Trophoblast cell (in vitro differentiated cells and primary cell): ENCODE data around the gene EPB41.
"Not testable (repeated sequence)": the region's sequence is repeated elsewhere in the genome, so short reads cannot be mapped to it uniquely, and the experiment has no call there.

Experiments used
- DNase-seq, 2 donors: peaks; one replicate each; pipeline ENCODE4 v3.0.0-alpha.2; 2016
- H2AFZ ChIP-seq: 2 replicates; pipeline ENCODE4 v1.6.1; 2013; ENCODE audit warnings: low read length, moderate library complexity, mild to moderate bottlenecking; ENCODE audit not compliant: insufficient read depth, poor library complexity
- H2AK5ac ChIP-seq: 2 replicates; pipeline ENCODE4 v1.6.1; 2013; ENCODE audit warnings: mild to moderate bottlenecking, low read length
- H2BK120ac ChIP-seq: 2 replicates; pipeline ENCODE4 v1.6.1; 2013; ENCODE audit warnings: low read length, mild to moderate bottlenecking, moderate library complexity; ENCODE audit not compliant: insufficient read depth, poor library complexity
- H2BK12ac ChIP-seq: 2 replicates; pipeline ENCODE4 v1.6.1; 2013; ENCODE audit warnings: mild to moderate bottlenecking, low read length, moderate library complexity
- H2BK5ac ChIP-seq: 2 replicates; pipeline ENCODE4 v1.6.1; 2013; ENCODE audit warnings: low read length, low read depth, moderate library complexity, mild to moderate bottlenecking; ENCODE audit not compliant: poor library complexity
- H3K14ac ChIP-seq: 2 replicates; pipeline ENCODE4 v1.6.1; 2013; ENCODE audit warnings: mild to moderate bottlenecking, low read length
- H3K18ac ChIP-seq: 2 replicates; pipeline ENCODE4 v1.6.1; 2013; ENCODE audit warnings: mild to moderate bottlenecking, low read length
- H3K23ac ChIP-seq: 2 replicates; pipeline ENCODE4 v1.6.1; 2013; ENCODE audit warnings: low read length
- H3K27ac ChIP-seq: 2 replicates; pipeline ENCODE4 v1.5.1; 2013; ENCODE audit warnings: low read depth, mild to moderate bottlenecking, inconsistent platforms, low read length, moderate library complexity
- H3K27me3 ChIP-seq: 2 replicates; pipeline ENCODE4 v1.6.1; 2013; ENCODE audit warnings: inconsistent platforms, mild to moderate bottlenecking, low read length, moderate library complexity; ENCODE audit not compliant: insufficient read depth
- H3K36me3 ChIP-seq, 2 experiments: 1 replicate in 1 of 2; 2 replicates in 1 of 2; pipeline ENCODE4 v1.6.1; 2013; ENCODE audit warnings: low read length in 2 of 2, mild to moderate bottlenecking in 2 of 2, moderate library complexity in 1 of 2; ENCODE audit not compliant: insufficient read depth in 2 of 2, control insufficient read depth in 1 of 2
- H3K4ac ChIP-seq: 2 replicates; pipeline ENCODE4 v1.6.1; 2013; ENCODE audit warnings: low read depth, mild to moderate bottlenecking, low read length, moderate library complexity
- H3K4me1 ChIP-seq, 2 experiments: 1 replicate in 1 of 2; 2 replicates in 1 of 2; pipeline ENCODE4 v1.6.1; 2013; ENCODE audit warnings: low read length in 2 of 2, mild to moderate bottlenecking in 2 of 2, moderate library complexity in 1 of 2; ENCODE audit not compliant: insufficient read depth in 2 of 2, control insufficient read depth in 1 of 2
- H3K4me2 ChIP-seq: 2 replicates; pipeline ENCODE4 v1.6.1; 2013; ENCODE audit warnings: inconsistent platforms, mild to moderate bottlenecking, low read length, moderate library complexity
- H3K4me3 ChIP-seq: 2 replicates; pipeline ENCODE4 v1.5.1; 2013; ENCODE audit warnings: mild to moderate bottlenecking, low read depth, low read length, inconsistent platforms
- H3K79me1 ChIP-seq: one replicate; pipeline ENCODE4 v1.6.1; 2013; ENCODE audit warnings: low read length
- H3K79me2 ChIP-seq: 2 replicates; pipeline ENCODE4 v1.6.1; 2013; ENCODE audit warnings: low read length, mild to moderate bottlenecking; ENCODE audit not compliant: control insufficient read depth, insufficient read depth, poor library complexity
- H3K9ac ChIP-seq: 2 replicates; pipeline ENCODE4 v1.6.1; 2013; ENCODE audit warnings: mild to moderate bottlenecking, low read length
- H3K9me3 ChIP-seq: 2 replicates; pipeline ENCODE4 v1.6.1; 2013; ENCODE audit warnings: low read depth, mild to moderate bottlenecking, control low read depth, inconsistent platforms, low read length; ENCODE audit not compliant: insufficient read depth
- H4K12ac ChIP-seq: 2 replicates; pipeline ENCODE4 v1.6.1; 2013; ENCODE audit warnings: low read depth, mild to moderate bottlenecking, low read length, moderate library complexity
- H4K8ac ChIP-seq: 2 replicates; pipeline ENCODE4 v1.6.1; 2013; ENCODE audit warnings: low read depth, mild to moderate bottlenecking, low read length, moderate library complexity
- H4K91ac ChIP-seq: one replicate; pipeline ENCODE4 v1.6.1; 2013; ENCODE audit warnings: low read depth, mild to moderate bottlenecking, low read length, moderate library complexity
- WGBS: extraction: QIAGEN DNeasy Blood & Tissue Kit; methylation state at CpG from one replicate; pipeline ENCODE4 v1.1.7; 2013; ENCODE audit warnings: missing lambda C conversion rate; ENCODE audit not compliant: insufficient read length, insufficient coverage; ENCODE audit errors: extremely low coverage; 5-methylcytosine and 5-hydroxymethylcytosine counted together

EPB41 gene

GRCh38 chr1:29100487-29100886 lies 186.1 kb downstream of the EPB41 start:
- no peaks in the 10 kb centered on the region for H3K79me1 ChIP-seq
- no CpG with 5 or more reads among the region's 1 CpG for WGBS
- no peak overlapping the region for H2BK120ac ChIP-seq
- H3K27ac ChIP-seq = no peak overlapping the region
- no peak overlapping the region for H3K4me3 ChIP-seq
- no peak for DNase-seq
- H4K12ac ChIP-seq = no peak overlapping the region
- no peaks in the 10 kb centered on the region for H3K9me3 ChIP-seq
- peaks cover 0 to 2% of the 10 kb centered on the region in 2 experiments for H3K36me3 ChIP-seq
- no peak overlapping the region for H3K4ac ChIP-seq
- no peaks in the 10 kb centered on the region for H3K79me2 ChIP-seq
- no peak overlapping the region for H2AK5ac ChIP-seq
- H3K27me3 ChIP-seq = no peaks in the 10 kb centered on the region
- H4K8ac ChIP-seq = no peak overlapping the region
- no peak overlapping the region for H4K91ac ChIP-seq
- H3K14ac ChIP-seq = no peak overlapping the region
- H3K18ac ChIP-seq = no peak overlapping the region
- H3K23ac ChIP-seq = no peak overlapping the region
- H3K9ac ChIP-seq = no peak overlapping the region
- no peak overlapping the region for H2BK5ac ChIP-seq
- H3K4me1 ChIP-seq = no peaks in the 10 kb centered on the region
- no peak overlapping the region for H2BK12ac ChIP-seq
- H3K4me2 ChIP-seq = no peak overlapping the region
- H2AFZ ChIP-seq = no peak overlapping the region

- H3K4me1 ChIP-seq = no peaks in the 10 kb centered on the region
- no peaks in the 10 kb centered on the region for H3K9me3 ChIP-seq
- peaks cover 0 to 7% of the 10 kb centered on the region in 2 experiments for H3K36me3 ChIP-seq
- no CpG with 5 or more reads among the region's 6 CpGs for WGBS
- no peak overlapping the region for H3K23ac ChIP-seq
- no peaks in the 10 kb centered on the region for H3K79me2 ChIP-seq
- no peak overlapping the region for H2AFZ ChIP-seq
- H2BK12ac ChIP-seq = no peak overlapping the region
- H3K79me1 ChIP-seq = no peaks in the 10 kb centered on the region
- no peak overlapping the region for H4K8ac ChIP-seq
- no peak overlapping the region for H3K27ac ChIP-seq
- H3K14ac ChIP-seq = no peak overlapping the region
- no peak overlapping the region for H2BK5ac ChIP-seq
- H4K91ac ChIP-seq = no peak overlapping the region
- no peak overlapping the region for H4K12ac ChIP-seq
- H3K18ac ChIP-seq = no peak overlapping the region
- H3K4me2 ChIP-seq = no peak overlapping the region
- no peak overlapping the region for H2AK5ac ChIP-seq
- no peak overlapping the region for H3K9ac ChIP-seq
- H2BK120ac ChIP-seq = no peak overlapping the region
- no peak overlapping the region for H3K4ac ChIP-seq
- H3K4me3 ChIP-seq = no peak overlapping the region
- H3K27me3 ChIP-seq = no peaks in the 10 kb centered on the region
- peak; percentile 86 to 95 for DNase-seq
Measured at GRCh38 chr1:29105822-29106221, 191.5 kb downstream of the EPB41 start.

GRCh38 chr1:29108041-29108440 lies 193.7 kb downstream of the EPB41 start:
- H3K9ac ChIP-seq, H2BK120ac ChIP-seq, H3K4me2 ChIP-seq, H3K14ac ChIP-seq, H3K9me3 ChIP-seq, H3K4me3 ChIP-seq, H4K8ac ChIP-seq, H3K79me2 ChIP-seq, H2BK5ac ChIP-seq, H3K4me1 ChIP-seq, H3K27ac ChIP-seq, H3K18ac ChIP-seq, H3K23ac ChIP-seq, H3K36me3 ChIP-seq, H2BK12ac ChIP-seq, H2AFZ ChIP-seq, H4K91ac ChIP-seq, H3K79me1 ChIP-seq, H3K4ac ChIP-seq, H3K27me3 ChIP-seq, DNase-seq, H4K12ac ChIP-seq, H2AK5ac ChIP-seq: not testable (repeated sequence)
- WGBS = no CpG with 5 or more reads among the region's 6 CpGs

- Histone ChIP-seq H3K4ac (no peak overlapping the region), H4K8ac (no peak overlapping the region), H3K4me1 (no peaks in the 10 kb centered on the region), H3K18ac (no peak overlapping the region), H3K4me2 (no peak overlapping the region), H3K23ac (no peak overlapping the region), H2AFZ (no peak overlapping the region), H2BK5ac (no peak overlapping the region), H4K91ac (no peak overlapping the region), H3K79me2 (no peaks in the 10 kb centered on the region), H3K9ac (no peak overlapping the region), H3K9me3 (no peaks in the 10 kb centered on the region), H3K79me1 (no peaks in the 10 kb centered on the region), H2BK120ac (no peak overlapping the region), H3K27me3 (no peaks in the 10 kb centered on the region), H3K27ac (no peak overlapping the region), H3K36me3 (peaks cover 5 to 7% of the 10 kb centered on the region in 2 experiments), H3K4me3 (no peak overlapping the region), H2AK5ac (no peak overlapping the region), H2BK12ac (no peak overlapping the region), H4K12ac (no peak overlapping the region), H3K14ac (no peak overlapping the region)
- no peak for DNase-seq
- WGBS = no CpG with 5 or more reads among the region's 7 CpGs
Measured at GRCh38 chr1:29112705-29113412, 198.5 kb downstream of the EPB41 start.
